ENCODE results near the gene CCR9.

GRCh38 chr3:45948311-45948781 is 62.0 kb downstream of the CCR9 start:
- TF ChIP-seq FOXM1 (IDR thresholded peaks at IDR 0.05; ENCODE audit: borderline replicate concordance, low read depth) (no peak), EP300 (IDR thresholded peaks at IDR 0.05; ENCODE audit: borderline replicate concordance) (no peak), TEAD4 (IDR thresholded peaks at IDR 0.05) (no peak), USF1 (IDR thresholded peaks at IDR 0.05) (no peak), MAX (IDR thresholded peaks at IDR 0.05) (no peak), YY1 (IDR thresholded peaks at IDR 0.05; ENCODE audit: low read depth) (no peak), RAD21 (IDR thresholded peaks at IDR 0.05; ENCODE audit: low read depth) (no peak), ZBTB7A (IDR thresholded peaks at IDR 0.05; ENCODE audit: low read depth) (no peak), TAF1 (IDR thresholded peaks at IDR 0.05; ENCODE audit: low read depth) (no peak), EGR1 (IDR thresholded peaks at IDR 0.05) (no peak)
- TF ChIP-seq, protein P1, sequence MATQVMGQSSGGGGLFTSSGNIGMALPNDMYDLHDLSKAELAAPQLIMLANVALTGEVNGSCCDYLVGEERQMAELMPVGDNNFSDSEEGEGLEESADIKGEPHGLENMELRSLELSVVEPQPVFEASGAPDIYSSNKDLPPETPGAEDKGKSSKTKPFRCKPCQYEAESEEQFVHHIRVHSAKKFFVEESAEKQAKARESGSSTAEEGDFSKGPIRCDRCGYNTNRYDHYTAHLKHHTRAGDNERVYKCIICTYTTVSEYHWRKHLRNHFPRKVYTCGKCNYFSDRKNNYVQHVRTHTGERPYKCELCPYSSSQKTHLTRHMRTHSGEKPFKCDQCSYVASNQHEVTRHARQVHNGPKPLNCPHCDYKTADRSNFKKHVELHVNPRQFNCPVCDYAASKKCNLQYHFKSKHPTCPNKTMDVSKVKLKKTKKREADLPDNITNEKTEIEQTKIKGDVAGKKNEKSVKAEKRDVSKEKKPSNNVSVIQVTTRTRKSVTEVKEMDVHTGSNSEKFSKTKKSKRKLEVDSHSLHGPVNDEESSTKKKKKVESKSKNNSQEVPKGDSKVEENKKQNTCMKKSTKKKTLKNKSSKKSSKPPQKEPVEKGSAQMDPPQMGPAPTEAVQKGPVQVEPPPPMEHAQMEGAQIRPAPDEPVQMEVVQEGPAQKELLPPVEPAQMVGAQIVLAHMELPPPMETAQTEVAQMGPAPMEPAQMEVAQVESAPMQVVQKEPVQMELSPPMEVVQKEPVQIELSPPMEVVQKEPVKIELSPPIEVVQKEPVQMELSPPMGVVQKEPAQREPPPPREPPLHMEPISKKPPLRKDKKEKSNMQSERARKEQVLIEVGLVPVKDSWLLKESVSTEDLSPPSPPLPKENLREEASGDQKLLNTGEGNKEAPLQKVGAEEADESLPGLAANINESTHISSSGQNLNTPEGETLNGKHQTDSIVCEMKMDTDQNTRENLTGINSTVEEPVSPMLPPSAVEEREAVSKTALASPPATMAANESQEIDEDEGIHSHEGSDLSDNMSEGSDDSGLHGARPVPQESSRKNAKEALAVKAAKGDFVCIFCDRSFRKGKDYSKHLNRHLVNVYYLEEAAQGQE (IDR thresholded peaks at IDR 0.05; ENCODE audit: low read depth), result no peak
